Neural cell (in vitro differentiated cells): ENCODE data around the gene SLC35A4. TPM values are rescaled to one million over a fixed set of nuclear protein-coding genes. Genes with fewer than 3 reads are reported as not detected.

Source experiments
- H2AFZ ChIP-seq: fragments of 200-600, 300-800 bp; sonication (generic), shearing (Covaris generic); 2 replicates; pipeline ENCODE4 v1.6.0; 2014; ENCODE audit warnings: low read depth, mild to moderate bottlenecking, antibody characterized with exemption, low read length, moderate library complexity
- H3F3A ChIP-seq: fragments of 200-600 bp; shearing (Covaris generic); 2 replicates; pipeline ENCODE4 v1.6.1; 2016; ENCODE audit warnings: mild to moderate bottlenecking, moderate library complexity, mixed read lengths, antibody characterized with exemption, low read length; ENCODE audit not compliant: insufficient read depth, poor library complexity, severe bottlenecking
- H3K27ac ChIP-seq: fragments of 200-600, 300-800 bp; sonication (generic), shearing (Covaris generic); 2 replicates; pipeline ENCODE4 v1.5.1; 2014; ENCODE audit warnings: mild to moderate bottlenecking, low read length, moderate library complexity
- H3K27me3 ChIP-seq: fragments of 300-800, 200-600 bp; sonication (generic), shearing (Covaris generic); 2 replicates; pipeline ENCODE4 v1.6.0; 2014; ENCODE audit warnings: mild to moderate bottlenecking, low read depth, low read length, moderate library complexity; ENCODE audit not compliant: insufficient read depth
- H3K36me3 ChIP-seq: fragments of 300-800, 200-600 bp; sonication (generic), shearing (Covaris generic); 2 replicates; pipeline ENCODE4 v1.5.1; 2014; ENCODE audit warnings: mild to moderate bottlenecking, antibody characterized with exemption, low read length, moderate library complexity; ENCODE audit not compliant: insufficient read depth
- H3K4me2 ChIP-seq: fragments of 300-800, 200-600 bp; sonication (generic), shearing (Covaris generic); 2 replicates; pipeline ENCODE4 v1.6.0; 2014; ENCODE audit warnings: mild to moderate bottlenecking, low read length
- H3K4me3 ChIP-seq: fragments of 300-800, 200-600 bp; sonication (generic), shearing (Covaris generic); 2 replicates; pipeline ENCODE4 v1.5.1; 2014; ENCODE audit warnings: mild to moderate bottlenecking, low read length, moderate library complexity
- H3K79me2 ChIP-seq: fragments of 200-600 bp; shearing (Covaris generic); replicated peaks from 2 replicates; pipeline ENCODE4 v1.6.0; 2014; ENCODE audit warnings: mild to moderate bottlenecking, low read length, moderate library complexity; ENCODE audit not compliant: insufficient read depth
- H3K9ac ChIP-seq: fragments of 300-800, 200-600 bp; sonication (generic), shearing (Covaris generic); 2 replicates; pipeline ENCODE4 v1.6.1; 2016; ENCODE audit warnings: mild to moderate bottlenecking, low read length, mixed read lengths
- H3K9me2 ChIP-seq: fragments of 200-600 bp; shearing (Covaris generic); 2 replicates; pipeline ENCODE4 v1.6.1; 2016; ENCODE audit warnings: mild to moderate bottlenecking, low read length, mixed read lengths; ENCODE audit not compliant: insufficient read depth
- H3K9me3 ChIP-seq: fragments of 200-600, 300-800 bp; sonication (generic), shearing (Covaris generic); 2 replicates; pipeline ENCODE4 v1.6.1; 2016; ENCODE audit warnings: mild to moderate bottlenecking, mixed run types, low read length, moderate library complexity, mixed read lengths
- H4K20me1 ChIP-seq: fragments of 200-600 bp; shearing (Covaris generic); 2 replicates; pipeline ENCODE4 v1.6.1; 2016; ENCODE audit warnings: mild to moderate bottlenecking, mixed run types; ENCODE audit not compliant: insufficient read depth
- CTCF ChIP-seq: fragments of 450-650 bp; IDR thresholded peaks from 2 replicates; pipeline ENCODE4 v1.5.1; 2014; ENCODE audit warnings: antibody characterized with exemption, mild to moderate bottlenecking, moderate library complexity; ENCODE audit not compliant: poor library complexity, severe bottlenecking
- EP300 ChIP-seq: fragments of 450-650 bp; conservative IDR thresholded peaks from 2 replicates; pipeline ENCODE4 v1.6.1; 2014; ENCODE audit warnings: antibody characterized with exemption, mild to moderate bottlenecking, moderate library complexity; ENCODE audit not compliant: poor library complexity, severe bottlenecking
- EZH2 ChIP-seq: fragments of 200-600, 300-800 bp; shearing (Covaris generic), sonication (generic); IDR thresholded peaks from 2 replicates; pipeline ENCODE4 v1.6.1; 2014; ENCODE audit warnings: antibody characterized with exemption, low read length, borderline replicate concordance, mild to moderate bottlenecking; ENCODE audit not compliant: insufficient read depth, poor library complexity, severe bottlenecking
- MXI1 ChIP-seq: fragments of 450-650 bp; conservative IDR thresholded peaks from 2 replicates; pipeline ENCODE4 v1.6.1; 2014; ENCODE audit warnings: antibody characterized with exemption, mild to moderate bottlenecking; ENCODE audit not compliant: poor library complexity, severe bottlenecking
- POLR2AphosphoS5 ChIP-seq: IDR thresholded peaks from 2 replicates; pipeline ENCODE4 v1.6.1; 2012
- RAD21 ChIP-seq: fragments of 450-650 bp; conservative IDR thresholded peaks from 2 replicates; pipeline ENCODE4 v1.6.1; 2014; ENCODE audit warnings: antibody characterized with exemption, mild to moderate bottlenecking, moderate library complexity
- REST ChIP-seq: IDR thresholded peaks from 2 replicates; pipeline ENCODE4 v1.6.1; 2012; ENCODE audit warnings: borderline replicate concordance
- SMC3 ChIP-seq: fragments of 450-650 bp; conservative IDR thresholded peaks from 2 replicates; pipeline ENCODE4 v1.6.1; 2014; ENCODE audit warnings: antibody characterized with exemption, mild to moderate bottlenecking, moderate library complexity; ENCODE audit not compliant: poor library complexity
- TAF1 ChIP-seq: IDR thresholded peaks from 2 replicates; pipeline ENCODE4 v1.6.1; 2012; ENCODE audit warnings: low read depth
- polyA plus RNA-seq: library from polyadenylated mRNA; depleted of rRNA; stranded (reverse); fragments of >200 nt; gene quantifications from 2 replicates; pipeline ENCODE4 v1.2.3, GENCODE V29; 2014

The SLC35A4 gene
- polyA plus RNA-seq, 1 donor from 2014 or later = 8.1 TPM

GRCh38 chr5:140587495-140587894, 22.9 kb downstream of the SLC35A4 start:
- Histone ChIP-seq H2AFZ (no peak overlapping the region), H3K4me2 (no peak overlapping the region), H3K9me3 (no peaks in the 10 kb centered on the region), H3F3A (no peaks in the 10 kb centered on the region), H3K9me2 (no peaks in the 10 kb centered on the region), H3K9ac (no peak overlapping the region), H3K36me3 (no peaks in the 10 kb centered on the region), H4K20me1 (no peaks in the 10 kb centered on the region), H3K79me2 (no peaks in the 10 kb centered on the region), H3K27me3 (no peaks in the 10 kb centered on the region), H3K27ac (no peak overlapping the region), H3K4me3 (no peak overlapping the region)
- TF ChIP-seq RAD21 = no peak
- TF ChIP-seq CTCF = no peak
- TF ChIP-seq POLR2AphosphoS5 = no peak
- TF ChIP-seq MXI1 = no peak
- no peak for TF ChIP-seq EZH2
- TF ChIP-seq SMC3 = no peak
- TF ChIP-seq EP300 = no peak
- TF ChIP-seq TAF1 = no peak
- no peak for TF ChIP-seq REST

GRCh38 chr5:140588311-140589070, 23.9 kb downstream of the SLC35A4 start:
- H3K27me3 ChIP-seq = no peaks in the 10 kb centered on the region
- no peaks in the 10 kb centered on the region for H3F3A ChIP-seq
- no peak overlapping the region for H2AFZ ChIP-seq
- no peaks in the 10 kb centered on the region for H3K9me3 ChIP-seq
- TF ChIP-seq MXI1 (no peak), EP300 (no peak), TAF1 (no peak), CTCF (no peak), POLR2AphosphoS5 (no peak), RAD21 (no peak), SMC3 (no peak), REST (no peak), EZH2 (no peak)
- H3K9ac ChIP-seq = no peak overlapping the region
- no peak overlapping the region for H3K4me3 ChIP-seq
- no peak overlapping the region for H3K27ac ChIP-seq
- no peaks in the 10 kb centered on the region for H3K9me2 ChIP-seq
- no peaks in the 10 kb centered on the region for H4K20me1 ChIP-seq
- no peaks in the 10 kb centered on the region for H3K79me2 ChIP-seq
- no peak overlapping the region for H3K4me2 ChIP-seq
- H3K36me3 ChIP-seq = no peaks in the 10 kb centered on the region
